ENCODE measurements around the gene IFNG. TPM values are rescaled to one million over a fixed set of nuclear protein-coding genes. Genes with fewer than 3 reads are reported as not detected.

The IFNG gene
- total and polyA plus RNA-seq, 2 experiments from 2014 or later = not detected

GRCh38 chr12:68118096-68118755 is 41.3 kb downstream of the IFNG start:
- no peaks in the 10 kb centered on the region for H3K27me3 ChIP-seq
- no peaks in the 10 kb centered on the region for H3K4me1 ChIP-seq (ENCODE audit: insufficient read depth)
- WGBS (ENCODE audit: low lambda C conversion rate, missing lambda C conversion rate) = 77% methylated on average over 7 of the region's 7 CpGs
- TF ChIP-seq EZH2phosphoT487 (IDR thresholded peaks at IDR 0.05; ENCODE audit: low read depth, severe bottlenecking, unreplicated experiment) (no peak), EZH2 (IDR thresholded peaks at IDR 0.05; ENCODE audit: borderline replicate concordance) (no peak), CTCF (IDR thresholded peaks at IDR 0.05; ENCODE audit: poor library complexity) (no peak)
- H3K27ac ChIP-seq = no peak overlapping the region
- H3K9me2 ChIP-seq (replicated peaks; ENCODE audit: insufficient read depth) = no peaks in the 10 kb centered on the region
- DNase-seq (ENCODE audit: low spot score) = no peak
- H2AFZ ChIP-seq = no peak overlapping the region
- H3K4me3 ChIP-seq = no peak overlapping the region
- no peaks in the 10 kb centered on the region for H3K79me2 ChIP-seq
- H3K36me3 ChIP-seq (replicated peaks; ENCODE audit: insufficient read depth, low read depth) = no peaks in the 10 kb centered on the region
- H3K4me2 ChIP-seq = no peak overlapping the region
- no peaks in the 10 kb centered on the region for H3K9me3 ChIP-seq (ENCODE audit: low read depth)
- no peaks in the 10 kb centered on the region for H4K20me1 ChIP-seq (ENCODE audit: insufficient read depth, poor library complexity, severe bottlenecking)

GRCh38 chr12:68117661-68118060 is 41.9 kb downstream of the IFNG start:
- H4K20me1 ChIP-seq (ENCODE audit: insufficient read depth, poor library complexity, severe bottlenecking) = no peaks in the 10 kb centered on the region
- TF ChIP-seq EZH2phosphoT487 (IDR thresholded peaks at IDR 0.05; ENCODE audit: low read depth, severe bottlenecking, unreplicated experiment) (no peak), CTCF (IDR thresholded peaks at IDR 0.05; ENCODE audit: poor library complexity) (no peak), EZH2 (IDR thresholded peaks at IDR 0.05; ENCODE audit: borderline replicate concordance) (no peak)
- no peak overlapping the region for H3K4me3 ChIP-seq
- H3K79me2 ChIP-seq = no peaks in the 10 kb centered on the region
- no peaks in the 10 kb centered on the region for H3K9me2 ChIP-seq (replicated peaks; ENCODE audit: insufficient read depth)
- H3K4me1 ChIP-seq (ENCODE audit: insufficient read depth) = no peaks in the 10 kb centered on the region
- no peak overlapping the region for H2AFZ ChIP-seq
- WGBS (ENCODE audit: low lambda C conversion rate, missing lambda C conversion rate) = 91% methylated on average over 3 of the region's 3 CpGs
- H3K4me2 ChIP-seq = no peak overlapping the region
- no peak for DNase-seq (ENCODE audit: low spot score)
- H3K36me3 ChIP-seq (replicated peaks; ENCODE audit: insufficient read depth, low read depth) = no peaks in the 10 kb centered on the region
- no peak overlapping the region for H3K27ac ChIP-seq
- no peaks in the 10 kb centered on the region for H3K27me3 ChIP-seq
- no peaks in the 10 kb centered on the region for H3K9me3 ChIP-seq (ENCODE audit: low read depth)

- DNase-seq (ENCODE audit: low spot score) = no peak
- H2AFZ ChIP-seq = no peak overlapping the region
- H3K27me3 ChIP-seq = no peaks in the 10 kb centered on the region
- H3K27ac ChIP-seq = no peak overlapping the region
- H3K9me3 ChIP-seq (ENCODE audit: low read depth) = no peaks in the 10 kb centered on the region
- H3K4me3 ChIP-seq = no peak overlapping the region
- TF ChIP-seq EZH2phosphoT487 (IDR thresholded peaks at IDR 0.05; ENCODE audit: low read depth, severe bottlenecking, unreplicated experiment) (no peak), EZH2 (IDR thresholded peaks at IDR 0.05; ENCODE audit: borderline replicate concordance) (no peak), CTCF (IDR thresholded peaks at IDR 0.05; ENCODE audit: poor library complexity) (no peak)
- H3K36me3 ChIP-seq (replicated peaks; ENCODE audit: insufficient read depth, low read depth) = no peaks in the 10 kb centered on the region
- H4K20me1 ChIP-seq (ENCODE audit: insufficient read depth, poor library complexity, severe bottlenecking) = no peaks in the 10 kb centered on the region
- H3K4me1 ChIP-seq (ENCODE audit: insufficient read depth) = no peaks in the 10 kb centered on the region
- 92% methylated on average over 2 of the region's 2 CpGs for WGBS (ENCODE audit: low lambda C conversion rate, missing lambda C conversion rate)
- H3K9me2 ChIP-seq (replicated peaks; ENCODE audit: insufficient read depth) = no peaks in the 10 kb centered on the region
- no peaks in the 10 kb centered on the region for H3K79me2 ChIP-seq
- no peak overlapping the region for H3K4me2 ChIP-seq
These were observed 44.3 kb downstream of the IFNG start for GRCh38 chr12:68115281-68115680.

All from hepatocyte (in vitro differentiated cells).